Right lobe of liver (tissue), 4 donors: ENCODE measurements around the gene CDRT4.

ENCODE experiments used
- CTCF ChIP-seq, 4 donors: fragments of 200-600 bp in 3 of 4; fragments of 450-650 bp in 1 of 4; IDR thresholded peaks; one replicate each; pipeline versions ENCODE4 v1.5.1 to v1.8.0; 2016 to 2022; ENCODE audit warnings: antibody characterized with exemption in 4 of 4, mild to moderate bottlenecking in 2 of 4
- POLR2A ChIP-seq: fragments of 450-650 bp; IDR thresholded peaks from one replicate; pipeline ENCODE4 v1.6.1; 2017; ENCODE audit warnings: antibody characterized with exemption, mild to moderate bottlenecking
- donor health status: DM: no; HTN: no; CAD: no.
- donor health status: DM: no; HTN: no; CAD: no.
- donor health status: DM: no; HTN: yes; CAD: no.

- no peak for TF ChIP-seq CTCF (IDR thresholded peaks at IDR 0.05)
- TF ChIP-seq POLR2A = no peak
These were observed 13.6 kb downstream of the CDRT4 start for GRCh38 chr17:15453782-15454181.
